ENCODE data around the gene STK24. TPM values are rescaled to one million over a fixed set of nuclear protein-coding genes. Genes with fewer than 3 reads are reported as not detected.

STK24 gene
- total and polyA plus RNA-seq, 7 donors: 27.2 to 58.1 (median 34.3) TPM

DNA sequence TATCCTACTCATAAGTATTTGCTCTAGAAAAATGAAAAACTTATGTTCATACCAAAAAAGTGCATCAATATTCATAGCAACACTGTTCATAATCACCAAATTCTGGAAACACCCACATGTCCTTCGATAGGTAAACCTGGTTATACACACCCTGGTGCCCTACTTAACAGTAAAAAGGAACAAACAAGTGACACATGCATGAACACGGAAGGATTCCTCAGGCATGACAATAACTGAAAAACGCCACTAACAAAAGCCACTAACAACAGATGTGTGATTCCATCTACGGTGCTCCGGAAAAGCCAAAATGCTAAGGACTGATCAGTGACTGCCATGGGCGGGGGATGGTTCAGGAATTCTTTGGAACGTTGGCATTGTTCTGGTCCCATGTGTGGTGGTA, 65.5 kb downstream of the STK24 start:
- Histone ChIP-seq H3K4me3 (no peak overlapping the region), H3K4me1 (peaks cover 47% of the 10 kb centered on the region), H3K36me3 (ENCODE audit: insufficient read depth in 1 of 2, low read depth in 1 of 2) (no peaks in the 10 kb centered on the region), H3K27ac (no peak overlapping the region), H3K27me3 (ENCODE audit: insufficient read depth in 3 of 3, low read length in 2 of 3) (no peaks in the 10 kb centered on the region), H3K9me3 (no peaks in the 10 kb centered on the region)
- DNase-seq (no peak), ATAC-seq (no peak)
- intact Hi-C loops (cut with DNase I): no loop called here
- WGBS, 3 donors: 75 to 92% (median 76%) methylated on average over 7 of the region's 7 CpGs
- TF ChIP-seq, protein P1, sequence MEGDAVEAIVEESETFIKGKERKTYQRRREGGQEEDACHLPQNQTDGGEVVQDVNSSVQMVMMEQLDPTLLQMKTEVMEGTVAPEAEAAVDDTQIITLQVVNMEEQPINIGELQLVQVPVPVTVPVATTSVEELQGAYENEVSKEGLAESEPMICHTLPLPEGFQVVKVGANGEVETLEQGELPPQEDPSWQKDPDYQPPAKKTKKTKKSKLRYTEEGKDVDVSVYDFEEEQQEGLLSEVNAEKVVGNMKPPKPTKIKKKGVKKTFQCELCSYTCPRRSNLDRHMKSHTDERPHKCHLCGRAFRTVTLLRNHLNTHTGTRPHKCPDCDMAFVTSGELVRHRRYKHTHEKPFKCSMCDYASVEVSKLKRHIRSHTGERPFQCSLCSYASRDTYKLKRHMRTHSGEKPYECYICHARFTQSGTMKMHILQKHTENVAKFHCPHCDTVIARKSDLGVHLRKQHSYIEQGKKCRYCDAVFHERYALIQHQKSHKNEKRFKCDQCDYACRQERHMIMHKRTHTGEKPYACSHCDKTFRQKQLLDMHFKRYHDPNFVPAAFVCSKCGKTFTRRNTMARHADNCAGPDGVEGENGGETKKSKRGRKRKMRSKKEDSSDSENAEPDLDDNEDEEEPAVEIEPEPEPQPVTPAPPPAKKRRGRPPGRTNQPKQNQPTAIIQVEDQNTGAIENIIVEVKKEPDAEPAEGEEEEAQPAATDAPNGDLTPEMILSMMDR (IDR thresholded peaks at IDR 0.05): no peak

DNA sequence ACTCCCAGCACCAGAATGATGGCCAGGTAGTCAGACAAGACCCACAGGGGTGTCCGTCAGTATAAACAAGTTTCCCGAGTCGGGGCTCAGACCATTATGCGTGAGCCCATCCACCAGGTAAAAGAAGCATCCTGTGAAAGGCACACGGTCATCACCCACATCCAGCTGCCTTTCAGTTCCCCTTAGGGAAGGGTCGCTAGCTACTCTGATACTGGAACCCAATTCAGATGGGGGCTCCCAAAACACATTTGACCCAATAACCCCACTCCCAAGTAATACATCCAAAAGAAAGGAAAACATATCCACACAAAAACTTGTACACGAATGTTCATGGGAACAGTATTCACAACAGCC, 66.8 kb downstream of the STK24 start:
- WGBS, 3 donors: 96 to 98% (median 97%) methylated on average over 7 of the region's 7 CpGs

GRCh38 chr13:98509271-98510155, 67.4 kb downstream of the STK24 start:
- TF ChIP-seq, protein P1 (IDR thresholded peaks at IDR 0.05): no peak
- no peak overlapping the region for H3K4me3 ChIP-seq
- 67 to 77% (median 68%) methylated on average over 10 of the region's 10 CpGs for WGBS, 3 donors
- ATAC-seq: peak; percentile 51 to 67 (median 64)
- no peaks in the 10 kb centered on the region for H3K27me3 ChIP-seq (ENCODE audit: insufficient read depth in 3 of 3, low read length in 2 of 3)
- intact Hi-C loops (cut with DNase I): loop anchor here in 1 of 2 donors (5.0 kb wide), 1 partner anchor 68 kb away; the partner anchor contains the start of gene STK24
- no peaks in the 10 kb centered on the region for H3K9me3 ChIP-seq
- no peaks in the 10 kb centered on the region for H3K36me3 ChIP-seq (ENCODE audit: insufficient read depth in 1 of 2, low read depth in 1 of 2)
- H3K4me1 ChIP-seq: peaks cover 44% of the 10 kb centered on the region
- peak overlapping the region; percentile 58 for H3K27ac ChIP-seq
- DNase-seq: peak in 1 of 2 donors; percentile 60

More for the DNA sequence above, 66.8 kb downstream of the STK24 start:
- Histone ChIP-seq H3K9me3 (no peaks in the 10 kb centered on the region), H3K27ac (peak overlapping the region; percentile 58), H3K4me1 (peaks cover 44% of the 10 kb centered on the region), H3K4me3 (no peak overlapping the region), H3K36me3 (ENCODE audit: insufficient read depth in 1 of 2, low read depth in 1 of 2) (no peaks in the 10 kb centered on the region), H3K27me3 (ENCODE audit: insufficient read depth in 3 of 3, low read length in 2 of 3) (no peaks in the 10 kb centered on the region)
- ATAC-seq (no peak), DNase-seq (no peak)
- intact Hi-C loops (cut with DNase I): no loop called here
- TF ChIP-seq, protein P1 (IDR thresholded peaks at IDR 0.05): no peak

DNA sequence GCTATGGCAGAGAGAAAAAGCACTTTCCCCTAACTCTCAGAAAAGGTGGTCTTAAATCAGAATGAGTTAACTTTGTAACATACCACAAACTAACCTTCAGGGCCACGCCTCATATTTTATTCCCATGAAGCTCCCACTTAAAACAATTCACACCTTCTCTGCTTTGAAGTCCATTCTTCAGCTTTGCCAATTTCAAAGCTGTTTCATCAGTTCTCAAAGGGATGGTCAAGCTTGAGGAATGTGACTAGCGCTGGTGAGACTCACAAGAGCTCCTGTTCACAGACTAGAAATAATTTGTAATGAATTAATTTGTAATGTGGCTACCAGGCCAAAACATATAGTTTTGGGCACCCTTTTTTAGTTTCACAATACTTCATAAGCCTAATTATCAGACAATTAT, 68.2 kb downstream of the STK24 start:
- Histone ChIP-seq H3K4me3 (no peak overlapping the region), H3K9me3 (no peaks in the 10 kb centered on the region), H3K27me3 (ENCODE audit: insufficient read depth in 3 of 3, low read length in 2 of 3) (no peaks in the 10 kb centered on the region), H3K36me3 (ENCODE audit: insufficient read depth in 1 of 2, low read depth in 1 of 2) (no peaks in the 10 kb centered on the region), H3K4me1 (peaks cover 51% of the 10 kb centered on the region), H3K27ac (peak overlapping the region; percentile 58)
- intact Hi-C loops (cut with DNase I): loop anchor here in 1 of 2 donors (5.0 kb wide), 1 partner anchor 69 kb away; the partner anchor contains the start of gene STK24
- TF ChIP-seq, protein P1 (IDR thresholded peaks at IDR 0.05): no peak
- DNase-seq: no peak
- WGBS, 3 donors: 64 to 87% (median 74%) methylated on average over 2 of the region's 2 CpGs
- ATAC-seq: peak in 2 of 4 donors; percentile 50 to 55
